Muscle of arm (tissue), 12 donors: ENCODE measurements around the gene HELLS. TPM values are rescaled to one million over a fixed set of nuclear protein-coding genes. Genes with fewer than 3 reads are reported as not detected.
"Not testable (repeated sequence)": the region's sequence is repeated elsewhere in the genome, so short reads cannot be mapped to it uniquely, and the experiment has no call there.

Source experiments
- DNase-seq: peaks from one replicate; pipeline ENCODE4 v3.0.0-alpha.2; 2013
- polyA plus RNA-seq, 12 donors: library from polyadenylated mRNA; unstranded; fragments of 120-200 nt; gene quantifications; one replicate each; pipeline ENCODE4 v1.2.1, GENCODE V29; 2013; ENCODE audit not compliant: insufficient read length in 12 of 12

HELLS gene
- polyA plus RNA-seq, 12 donors: 4.5 to 20.0 (median 9.9) TPM; not detected in 1

DNA sequence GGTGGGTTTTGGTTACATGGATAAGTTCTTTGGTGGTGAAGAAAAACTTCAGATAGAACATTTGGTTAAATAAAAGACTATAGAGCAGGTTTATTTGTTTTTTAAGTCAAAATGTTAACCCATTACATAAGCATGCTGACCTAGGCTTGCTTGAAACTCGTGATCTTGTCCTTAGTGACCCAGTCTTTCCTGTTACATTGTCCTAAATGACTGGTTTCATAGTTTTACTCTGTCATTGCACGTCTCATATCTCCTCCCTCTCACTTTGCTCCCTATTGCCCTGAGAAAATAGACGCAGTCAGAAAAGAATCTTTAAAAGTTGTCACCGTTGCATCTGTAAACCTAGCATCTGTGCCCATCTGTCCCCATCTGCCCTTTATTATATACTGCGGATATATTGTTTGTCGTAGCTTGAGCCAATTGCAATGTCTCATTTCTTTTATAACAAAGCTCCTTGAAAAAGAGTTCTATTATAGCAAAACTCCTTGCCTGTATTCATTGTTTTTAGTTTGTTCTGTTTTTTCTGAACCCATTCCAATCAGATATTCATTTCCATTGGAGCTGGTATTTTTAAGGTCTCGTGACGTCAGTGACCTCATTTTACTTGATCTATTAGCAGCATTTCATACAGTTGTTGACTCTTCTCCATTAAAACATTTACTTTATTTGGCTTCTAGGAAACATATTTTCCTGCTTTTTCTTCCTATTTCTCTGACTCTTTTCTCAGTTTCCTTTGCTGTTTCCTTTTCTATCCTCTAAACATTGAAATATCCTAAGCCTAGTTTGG lies 57.3 kb downstream of the HELLS start:
- DNase-seq: no peak

GRCh38 chr10:94607111-94607510 lies 61.5 kb downstream of the HELLS start:
- DNase-seq: no peak

DNA sequence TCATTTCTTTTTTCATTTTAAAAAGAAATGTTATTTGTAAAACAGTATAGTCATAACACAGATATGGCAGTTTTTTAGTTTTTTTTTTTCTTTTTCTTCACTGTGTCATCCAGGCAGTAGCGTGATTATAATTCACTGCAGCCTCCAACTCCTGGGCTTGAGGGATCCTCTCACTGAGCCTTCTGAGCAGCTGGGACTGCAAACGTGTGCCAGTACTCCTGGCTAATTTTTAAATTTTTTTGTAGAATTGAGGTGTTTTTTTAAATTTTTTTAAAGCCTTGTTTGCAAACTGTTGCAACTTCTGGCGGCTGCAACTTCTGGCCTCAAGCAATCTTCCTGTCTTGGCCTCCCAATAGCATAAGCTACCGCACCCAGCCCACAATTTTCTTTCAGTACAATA lies 63.0 kb downstream of the HELLS start:
- peak; percentile 17 for DNase-seq

DNA sequence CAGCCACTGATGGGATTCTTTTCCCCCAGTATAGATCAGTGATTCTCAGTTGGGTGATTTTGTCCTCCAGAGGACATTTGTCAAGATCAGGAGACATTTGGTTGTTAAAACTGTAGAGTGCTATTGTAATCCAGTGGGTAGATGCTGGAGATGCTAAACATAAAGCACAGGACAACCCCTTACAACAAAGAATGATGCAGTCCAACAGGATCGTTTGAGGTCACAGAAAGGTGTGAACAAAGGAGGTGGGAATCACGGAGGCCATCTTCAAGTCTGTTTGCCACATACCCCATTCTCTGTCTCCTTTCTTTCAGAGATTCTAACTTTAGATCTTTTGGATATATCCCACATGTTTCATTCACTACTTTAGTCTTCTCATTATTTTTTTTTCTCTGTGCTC lies 69.0 kb downstream of the HELLS start:
- DNase-seq: no peak

DNA sequence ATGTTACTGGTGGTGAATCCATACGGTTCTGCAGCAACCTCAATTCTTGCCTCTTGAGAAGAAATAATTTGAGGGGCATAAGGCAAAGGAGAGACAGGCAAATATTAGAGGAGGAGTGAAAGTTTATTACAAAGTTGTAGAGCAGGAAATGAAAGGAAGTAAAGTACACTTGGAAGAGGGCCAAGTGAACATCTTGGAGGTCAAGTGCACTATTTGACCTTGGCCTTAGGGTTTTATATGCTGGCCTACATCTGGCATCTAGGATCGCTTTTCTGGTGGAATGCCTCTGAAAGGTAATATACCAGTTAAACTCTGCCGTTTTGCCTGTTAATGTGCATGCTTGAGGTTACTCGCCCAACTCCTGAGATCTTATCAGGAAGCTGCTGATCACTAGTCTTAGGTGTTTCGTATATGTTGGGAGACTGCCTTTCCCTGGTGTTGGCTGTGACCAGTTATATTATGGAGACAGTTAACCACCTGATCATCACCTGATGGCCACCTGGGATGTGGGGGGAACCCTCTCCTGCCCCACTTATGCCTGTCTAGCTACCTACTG lies 71.9 kb downstream of the HELLS start:
- DNase-seq: no peak

DNA sequence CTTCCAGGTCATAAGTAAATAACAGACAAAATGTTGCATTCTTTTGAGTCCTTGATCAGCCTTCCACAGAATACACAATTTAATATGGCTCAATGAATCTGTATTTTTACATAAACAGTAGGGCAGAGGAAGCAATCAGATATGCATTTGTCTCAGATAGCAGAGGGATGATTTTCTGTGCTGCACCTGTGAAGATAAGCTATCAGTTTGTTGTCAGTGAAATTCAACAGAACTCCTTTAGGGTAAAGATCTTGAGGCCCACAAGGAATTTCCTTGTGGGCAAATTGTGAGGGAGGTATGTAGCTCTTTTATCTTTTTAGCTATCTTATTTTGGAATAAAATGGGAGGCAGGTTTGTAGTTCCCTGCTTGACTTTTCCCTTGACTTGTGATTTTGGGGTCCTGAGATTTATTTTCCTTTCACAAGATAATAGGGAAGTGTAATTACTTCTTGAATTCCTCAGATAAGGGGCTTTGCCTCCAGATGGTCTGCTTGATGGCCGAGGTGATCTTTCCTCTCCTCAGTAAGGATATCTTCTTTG lies 77.1 kb downstream of the HELLS start:
- DNase-seq: no peak

GRCh38 chr10:94623572-94623971 lies 78.0 kb downstream of the HELLS start:
- DNase-seq: no peak

- DNase-seq: no peak
Observed at GRCh38 chr10:94626476-94626875, 80.9 kb downstream of the HELLS start.

- no peak for DNase-seq
Observed at GRCh38 chr10:94627511-94627910, 81.9 kb downstream of the HELLS start.

- peak; percentile 3 for DNase-seq
Observed at GRCh38 chr10:94630017-94630688, 84.6 kb downstream of the HELLS start.

DNA sequence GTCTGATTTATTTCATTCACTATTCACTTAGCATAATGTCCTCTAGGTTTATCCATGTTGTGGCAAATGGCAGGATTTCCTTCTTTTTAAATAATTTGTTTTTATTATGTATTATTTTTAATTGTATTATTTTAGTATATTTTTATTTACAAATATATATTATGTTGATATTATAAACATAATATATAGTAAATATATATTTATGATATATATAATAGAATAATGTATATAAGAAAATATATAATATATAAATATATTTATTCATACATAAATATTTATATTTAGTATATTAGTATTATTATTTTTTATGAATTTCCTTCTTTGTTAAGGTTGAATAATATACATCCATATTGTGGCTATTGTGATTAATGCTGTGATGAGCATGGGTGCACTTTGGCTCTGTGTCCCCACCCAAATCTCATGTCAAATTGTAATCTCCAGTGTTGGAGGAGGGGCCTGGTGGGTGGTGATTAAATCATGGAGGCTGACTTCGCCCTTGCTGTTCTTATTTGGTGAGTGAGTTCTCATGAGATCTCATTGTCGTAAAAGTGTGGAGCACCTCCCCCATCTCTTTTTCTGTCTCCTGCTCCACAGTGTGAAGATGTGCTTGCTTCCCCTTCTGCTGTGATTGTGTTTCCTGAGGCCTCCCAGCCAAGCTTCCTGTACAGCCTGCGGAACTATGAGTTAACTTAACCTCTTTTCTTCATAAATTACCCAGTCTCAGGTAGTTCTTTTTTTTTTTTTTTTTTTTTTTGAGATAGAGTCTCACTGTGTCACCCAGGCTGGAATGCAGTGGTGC lies 85.7 kb downstream of the HELLS start:
- DNase-seq: no peak

GRCh38 chr10:94632954-94633353 lies 87.4 kb downstream of the HELLS start:
- DNase-seq: no peak

DNA sequence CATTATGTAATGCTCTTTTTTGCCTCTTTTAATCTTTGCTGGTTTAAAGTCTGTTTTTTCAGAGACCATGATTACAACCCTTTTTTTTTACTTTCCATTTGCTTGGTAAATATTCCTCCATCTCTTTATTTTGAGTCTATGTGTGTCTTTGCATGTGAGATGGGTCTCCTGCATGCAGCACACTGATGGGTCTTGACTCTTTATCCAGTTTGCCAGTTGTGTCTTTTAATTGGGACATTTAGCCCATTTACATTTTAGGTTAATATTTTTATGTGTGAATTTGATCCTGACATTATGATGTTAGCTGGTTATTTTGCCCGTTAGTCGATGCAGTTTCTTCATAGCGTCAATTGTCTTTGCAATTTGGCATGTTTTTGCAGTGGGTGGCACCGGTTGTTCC lies 92.5 kb downstream of the HELLS start:
- DNase-seq: not testable (repeated sequence)

DNA sequence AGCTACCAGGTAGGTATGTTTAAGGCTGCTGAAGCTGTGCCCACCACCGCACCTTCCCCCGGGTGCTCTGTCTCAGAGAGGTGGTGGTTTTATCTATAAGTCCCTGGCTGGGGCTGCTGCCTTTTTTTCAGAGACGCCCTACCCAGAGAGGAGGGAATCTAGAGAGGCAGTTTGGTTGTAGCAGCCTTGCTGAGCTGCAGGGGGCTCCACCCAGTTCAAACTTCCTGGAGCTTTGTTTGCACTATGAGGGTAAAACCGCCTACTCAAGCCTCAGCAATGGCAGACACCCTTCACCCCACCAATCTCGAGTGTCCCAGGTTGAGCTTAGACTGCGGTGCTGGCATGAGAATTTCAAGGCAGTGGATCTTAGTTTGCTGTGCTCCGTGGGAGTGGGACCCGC lies 94.3 kb downstream of the HELLS start:
- DNase-seq: no peak

GRCh38 chr10:94640562-94640961 lies 95.0 kb downstream of the HELLS start:
- no peak for DNase-seq

GRCh38 chr10:94641480-94641879 lies 95.9 kb downstream of the HELLS start:
- no peak for DNase-seq

GRCh38 chr10:94644352-94644751 lies 98.8 kb downstream of the HELLS start:
- no peak for DNase-seq

DNA sequence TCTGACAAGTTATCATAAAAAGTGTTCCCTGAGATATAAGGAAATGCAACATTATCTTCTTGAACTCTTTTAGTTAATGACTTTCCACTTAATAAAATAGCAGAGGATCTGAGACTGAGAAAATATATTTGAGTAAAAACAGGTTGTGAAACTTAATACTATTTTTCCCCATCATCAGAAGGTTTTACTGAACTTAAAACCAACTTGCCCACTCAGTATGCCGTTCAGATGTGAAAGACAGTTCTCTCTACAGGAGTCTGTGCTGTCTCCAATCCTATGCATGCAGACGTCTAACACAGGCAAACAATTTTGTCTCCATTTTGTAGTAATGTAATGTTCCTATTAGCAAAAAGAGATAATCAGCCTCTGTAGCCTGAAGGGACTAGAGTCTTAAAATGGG lies 99.7 kb downstream of the HELLS start:
- DNase-seq: no peak
